HG03095 (cell line): ENCODE data around the gene RPL13A.

Experiments used
- ATAC-seq: cut with Tn5 transposase; IDR thresholded peaks from one replicate; pipeline ENCODE4 v1.9.1; 2021; ENCODE audit warnings: moderate library complexity; ENCODE audit not compliant: unreplicated experiment

Gene RPL13A

DNA sequence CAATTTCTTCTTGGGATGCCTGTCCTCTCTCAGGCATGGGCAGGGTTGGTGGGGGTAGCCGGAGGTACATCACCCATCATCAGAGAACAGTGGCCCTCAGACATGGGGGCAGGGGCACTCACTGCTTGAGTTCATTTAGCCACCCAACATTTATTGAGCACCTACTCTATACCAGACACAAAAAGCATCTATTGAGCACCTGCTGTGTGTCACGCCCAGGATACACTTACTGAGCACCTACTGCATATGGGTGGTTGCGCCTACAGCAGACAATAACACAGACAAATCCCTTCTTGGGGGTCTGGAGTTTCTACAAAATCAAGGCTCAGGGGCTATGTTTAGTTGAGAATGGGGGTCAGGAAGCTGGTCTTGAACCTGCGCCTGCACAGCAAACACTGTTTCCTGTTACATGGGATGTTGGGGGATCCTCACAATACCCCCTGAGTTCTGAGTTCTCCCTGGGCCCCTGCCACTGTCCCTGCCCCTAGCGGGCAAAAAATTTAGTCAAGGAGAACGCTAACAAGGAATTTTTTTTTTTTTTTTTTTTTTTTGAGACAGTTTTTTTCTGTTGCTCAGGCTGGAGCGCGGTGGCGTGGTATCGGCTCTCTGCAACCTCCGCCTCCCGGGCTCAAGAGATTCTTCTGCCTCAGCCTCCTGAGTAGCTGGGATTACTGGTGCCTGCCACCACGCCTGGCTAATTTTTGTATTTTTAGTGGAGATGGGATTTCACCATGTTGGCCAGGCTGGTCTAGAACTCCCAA lies 52.0 kb downstream of the RPL13A start:
- ATAC-seq = no peak
